Heart right ventricle (tissue), 16 donors: ENCODE data around the gene YBX2. TPM values are rescaled to one million over a fixed set of nuclear protein-coding genes. Genes with fewer than 3 reads are reported as not detected.

Source experiments
- ATAC-seq, 8 donors: fragments of 200-7000 bp; cut with Tn5 transposase; one replicate each; pipeline ENCODE4 v1.9.1; 2020; ENCODE audit warnings: mild to moderate bottlenecking in 8 of 8, moderate library complexity in 8 of 8, moderate number of reproducible peaks in 1 of 8
- DNase-seq, 2 donors: peaks; one replicate each; pipeline ENCODE4 v3.0.0-alpha.2; 2020
- H3K27ac ChIP-seq, 10 donors: fragments of 200-600 bp; sonication (generic) in 2 of 10; one replicate each; pipeline versions ENCODE4 v1.5.0 to v1.8.0; 2020 to 2022; ENCODE audit warnings: mild to moderate bottlenecking in 3 of 10
- H3K27me3 ChIP-seq, 7 donors: fragments of 200-600 bp; one replicate each; pipeline ENCODE4 v1.8.0; 2021 to 2022; ENCODE audit warnings: mild to moderate bottlenecking in 2 of 7
- H3K36me3 ChIP-seq, 9 donors: fragments of 200-600 bp; sonication (generic) in 1 of 9; one replicate each; pipeline versions ENCODE4 v1.5.0 to v1.8.0; 2020 to 2022; ENCODE audit warnings: mild to moderate bottlenecking in 2 of 9
- H3K4me1 ChIP-seq, 9 donors: fragments of 200-600 bp; sonication (generic) in 1 of 9; one replicate each; pipeline versions ENCODE4 v1.5.0 to v1.8.0; 2020 to 2022; ENCODE audit warnings: mild to moderate bottlenecking in 4 of 9
- H3K4me3 ChIP-seq, 10 donors: fragments of 200-600 bp; sonication (generic) in 2 of 10; one replicate each; pipeline versions ENCODE4 v1.5.0 to v1.8.0; 2020 to 2022; ENCODE audit warnings: mild to moderate bottlenecking in 7 of 10, moderate library complexity in 2 of 10
- H3K9me3 ChIP-seq, 11 donors: fragments of 200-600 bp in 10 of 11; sonication (generic) in 2 of 11; one replicate each; pipeline versions ENCODE4 v1.5.0 to v1.8.0; 2013 to 2022; ENCODE audit warnings: mild to moderate bottlenecking in 2 of 11, control low read depth in 1 of 11, moderate library complexity in 1 of 11
- CTCF ChIP-seq, 9 donors: fragments of 200-600 bp; sonication (generic) in 2 of 9; IDR thresholded peaks; one replicate each; pipeline versions ENCODE4 v1.5.0 to v1.8.0; 2021 to 2022; ENCODE audit warnings: antibody characterized with exemption in 9 of 9, mild to moderate bottlenecking in 5 of 9, moderate library complexity in 1 of 9
- WGBS, 2 donors: extraction: QIAGEN DNeasy Blood & Tissue Kit; methylation state at CpG; one replicate each; pipeline ENCODE4 v1.1.7; 2013; ENCODE audit warnings: inconsistent platforms in 1 of 2; 5-methylcytosine and 5-hydroxymethylcytosine counted together
- intact Hi-C, 10 donors: fragments of 100-400 bp; cut with DNase I; formaldehyde crosslinking; loops; one replicate each; pipeline versions ENCODE4 v1.11.1 to v1.14.2; 2022
- polyA plus RNA-seq, 2 donors: library from polyadenylated mRNA; stranded (reverse); fragments of 200-250 nt; gene quantifications; one replicate each; pipeline ENCODE4 v1.2.3, GENCODE V29; 2013
- total RNA-seq, 10 donors: library from RNA; stranded (reverse); fragmentation: NEBNext Ultra II Directional in 3 of 10; extraction: Animal tissue kit (Norgen Biotek cat#: 25700) in 3 of 10; gene quantifications; one replicate each; pipeline versions ENCODE4 v1.2.1 to v1.2.4, GENCODE V29; 2021 to 2023
- donor health status: Arrhythmogenic right ventricular cardiomyopathy.
- donor health status: ischemic (EF 13 %, LVEDD 7.1; RV severe dilation, severe dysfunction).
- donor health status: healthy with polysubstance abuse.
- donor health status: DM: no; HTN: yes; CAD: no.
- donor health status: DM: no; HTN: no; CAD: no.
- donor health status: ischemic (EF 25% LVEDD 6.9; RV normal size, moderate dysfunction).
- donor health status: ischemic (EF 25% LVEDD 5.7; RV mildly dilated, moderate dysfunction).
- donor health status: healthy.
- donor health status: DM: yes; HTN: yes; CAD: no.
- donor health status: Ischemic cardiomyopathy.
- donor health status: ischemic (EF 35%, LVEDD 5.7; RV mildly dilated, moderate dysfunction).
- donor health status: nonischemic (EF 11% LVEDD 7.7; RV severe dilation, severe dysfunction).
- donor health status: DM: yes; HTN: yes; CAD: no.
- donor health status: PGD.
- donor health status: ischemic (EF 29% LVEDD 5.4; RV normal size, mild dysfunction).
- donor health status: nonischemic (EF 23%, LVEDD 6.1; RV moderate dilation, normal function).

Gene YBX2
- total and polyA plus RNA-seq, 12 donors: 0.42 to 2.6 (median 1.2) TPM

- Histone ChIP-seq H3K9me3 (no peaks in the 10 kb centered on the region), H3K27me3 (peaks cover 0 to 45% (median 0%) of the 10 kb centered on the region in 7 donors), H3K4me3 (peak within 1 kb of the TSS; percentile 22 to 66 (median 60)), H3K27ac (peak within 1 kb of the TSS; percentile 84 to 98 (median 92)), H3K36me3 (peaks cover 0 to 30% (median 7%) of the 10 kb centered on the region in 9 donors), H3K4me1 (peaks cover 0 to 60% (median 28%) of the 10 kb centered on the region in 9 donors)
- peak; percentile 78 to 91 (median 86) for ATAC-seq
- DNase-seq: peak; percentile 94 to 95
- TF ChIP-seq CTCF (IDR thresholded peaks at IDR 0.05): no peak
- intact Hi-C loops: loop anchor here in 8 of 10 donors (1.0 to 5.0 kb wide), 6 partner anchors 15 to 67 kb away; partner anchors contain the start of genes ELP5 (in 1 of the 8) and NEURL4 (in 1 of the 8)
- 0 to 1% methylated on average over 69 to 71 of the region's 71 CpGs for WGBS, 2 donors
Observed at GRCh38 chr17:7281074-7281952, 13.1 kb downstream of the YBX2 start, which contains the start of gene SLC2A4. Gene SLC2A4, plus strand, starts transcription at chr17:7281718. Its CDS starts 217 bp downstream, at chr17:7281935.

GRCh38 chr17:7280519-7281073 is 13.8 kb downstream of the YBX2 start:
- Histone ChIP-seq H3K36me3 (peaks cover 0 to 23% (median 7%) of the 10 kb centered on the region in 9 donors), H3K4me1 (peaks cover 0 to 53% (median 28%) of the 10 kb centered on the region in 9 donors), H3K27ac (peak overlapping the region; percentile 84 to 98 (median 92)), H3K4me3 (peak overlapping the region in 9 of 10 donors; percentile 41 to 66 (median 61)), H3K9me3 (no peaks in the 10 kb centered on the region), H3K27me3 (peaks cover 0 to 38% (median 0%) of the 10 kb centered on the region in 7 donors)
- WGBS, 2 donors: 0 to 1% methylated on average over 29 of the region's 29 CpGs
- peak; percentile 83 to 86 for DNase-seq
- intact Hi-C loops: loop anchor here in 9 of 10 donors (1.0 to 5.0 kb wide), 7 partner anchors 16 to 68 kb away; partner anchors contain the start of genes ELP5 (in 1 of the 9) and NEURL4 (in 1 of the 9)
- peak; percentile 79 to 97 (median 95) for TF ChIP-seq CTCF (IDR thresholded peaks at IDR 0.05)
- peak; percentile 51 to 78 (median 67) for ATAC-seq

DNA sequence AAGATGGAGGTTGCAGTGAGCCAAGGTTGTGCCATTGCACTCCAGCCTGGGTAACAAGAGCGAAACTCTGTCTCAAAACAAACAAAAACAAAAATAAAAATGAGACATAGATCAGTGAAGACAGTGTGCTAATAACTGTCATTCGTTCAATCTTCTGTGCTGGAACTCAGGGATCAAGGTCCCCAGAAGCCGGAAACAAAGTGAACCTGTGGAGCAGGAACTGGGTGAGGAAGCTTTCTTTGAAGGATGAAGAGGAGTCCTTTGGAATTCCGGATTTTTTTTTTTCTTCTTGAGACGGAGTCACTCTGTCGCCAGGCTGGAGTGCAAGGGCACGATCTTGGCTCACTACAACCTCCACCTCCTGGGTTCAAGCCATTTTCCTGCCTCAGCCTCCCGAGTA is 15.0 kb downstream of the YBX2 start:
- H3K4me1 ChIP-seq: peaks cover 0 to 41% (median 28%) of the 10 kb centered on the region in 9 donors
- 85 to 93% methylated on average over 8 of the region's 8 CpGs for WGBS, 2 donors
- DNase-seq (no peak), ATAC-seq (no peak)
- intact Hi-C loops: no loop called here
- no peak overlapping the region for H3K27ac ChIP-seq
- TF ChIP-seq CTCF (IDR thresholded peaks at IDR 0.05): no peak
- no peaks in the 10 kb centered on the region for H3K9me3 ChIP-seq
- peaks cover 0 to 11% (median 0%) of the 10 kb centered on the region in 9 donors for H3K36me3 ChIP-seq
- H3K4me3 ChIP-seq: no peak overlapping the region
- peaks cover 0 to 35% (median 0%) of the 10 kb centered on the region in 7 donors for H3K27me3 ChIP-seq

DNA sequence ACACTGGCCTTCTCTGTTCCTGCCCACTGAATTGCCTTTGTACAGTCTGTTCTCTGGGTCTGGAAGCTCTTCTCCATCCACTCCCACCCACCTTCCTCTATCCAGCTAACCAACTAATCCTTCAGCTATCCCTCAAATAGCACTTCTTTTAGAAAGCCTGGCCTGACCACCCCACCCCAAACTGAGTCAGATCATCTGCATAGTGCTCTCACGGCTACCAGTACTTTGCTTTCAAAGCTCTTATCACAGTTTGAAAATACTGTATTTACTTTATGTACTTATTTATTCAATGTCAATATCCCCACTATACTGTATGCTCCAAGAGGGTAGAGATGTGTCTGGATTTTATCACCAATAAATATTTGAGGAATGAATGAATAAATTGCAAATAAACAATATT is 27.7 kb downstream of the YBX2 start:
- no peak for TF ChIP-seq CTCF (IDR thresholded peaks at IDR 0.05)
- ATAC-seq: no peak
- Histone ChIP-seq H3K4me1 (peaks cover 2 to 20% (median 17%) of the 10 kb centered on the region in 9 donors), H3K27me3 (peaks cover 11 to 61% (median 45%) of the 10 kb centered on the region in 7 donors), H3K9me3 (no peaks in the 10 kb centered on the region), H3K36me3 (no peaks in the 10 kb centered on the region), H3K4me3 (no peak overlapping the region), H3K27ac (no peak overlapping the region)
- intact Hi-C loops: no loop called here
- WGBS, 2 donors: 57 to 68% methylated on average over 1 of the region's 1 CpG
- no peak for DNase-seq
